SK-N-MC (cell line): Measurements from ENCODE around the gene DGKI.

Experiments used
- EZH2 ChIP-seq: fragments of 200-600 bp; sonication (generic); IDR thresholded peaks from one replicate; pipeline ENCODE4 v1.6.1; 2017; ENCODE audit warnings: antibody characterized with exemption
- POLR2AphosphoS5 ChIP-seq: IDR thresholded peaks from 2 replicates; pipeline ENCODE4 v1.6.1; 2012; ENCODE audit warnings: mild to moderate bottlenecking, low read depth, low read length, borderline replicate concordance

GRCh38 chr7:137636376-137636775, 210.4 kb downstream of the DGKI start:
- TF ChIP-seq EZH2: no peak
- no peak for TF ChIP-seq POLR2AphosphoS5
